ENCODE measurements around the gene PXDC1. TPM values are rescaled to one million over a fixed set of nuclear protein-coding genes. Genes with fewer than 3 reads are reported as not detected.
A peak's percentile ranks its signal among the peaks of the same experiment; 100 is the strongest.
"Not testable (repeated sequence)": the region's sequence is repeated elsewhere in the genome, so short reads cannot be mapped to it uniquely, and the experiment has no call there.

The PXDC1 gene
- total RNA-seq, 1 donor: 39.4 TPM

- TF ChIP-seq, protein P1, sequence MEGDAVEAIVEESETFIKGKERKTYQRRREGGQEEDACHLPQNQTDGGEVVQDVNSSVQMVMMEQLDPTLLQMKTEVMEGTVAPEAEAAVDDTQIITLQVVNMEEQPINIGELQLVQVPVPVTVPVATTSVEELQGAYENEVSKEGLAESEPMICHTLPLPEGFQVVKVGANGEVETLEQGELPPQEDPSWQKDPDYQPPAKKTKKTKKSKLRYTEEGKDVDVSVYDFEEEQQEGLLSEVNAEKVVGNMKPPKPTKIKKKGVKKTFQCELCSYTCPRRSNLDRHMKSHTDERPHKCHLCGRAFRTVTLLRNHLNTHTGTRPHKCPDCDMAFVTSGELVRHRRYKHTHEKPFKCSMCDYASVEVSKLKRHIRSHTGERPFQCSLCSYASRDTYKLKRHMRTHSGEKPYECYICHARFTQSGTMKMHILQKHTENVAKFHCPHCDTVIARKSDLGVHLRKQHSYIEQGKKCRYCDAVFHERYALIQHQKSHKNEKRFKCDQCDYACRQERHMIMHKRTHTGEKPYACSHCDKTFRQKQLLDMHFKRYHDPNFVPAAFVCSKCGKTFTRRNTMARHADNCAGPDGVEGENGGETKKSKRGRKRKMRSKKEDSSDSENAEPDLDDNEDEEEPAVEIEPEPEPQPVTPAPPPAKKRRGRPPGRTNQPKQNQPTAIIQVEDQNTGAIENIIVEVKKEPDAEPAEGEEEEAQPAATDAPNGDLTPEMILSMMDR (IDR thresholded peaks at IDR 0.05; ENCODE audit: insufficient read depth, low read length): no peak
- H3K4me3 ChIP-seq (ENCODE audit: low read depth, low read length): no peak overlapping the region
- DNase-seq (ENCODE audit: low read depth): no peak
These were observed 23.9 kb upstream of the PXDC1 start for GRCh38 chr6:3775386-3775785.

DNA sequence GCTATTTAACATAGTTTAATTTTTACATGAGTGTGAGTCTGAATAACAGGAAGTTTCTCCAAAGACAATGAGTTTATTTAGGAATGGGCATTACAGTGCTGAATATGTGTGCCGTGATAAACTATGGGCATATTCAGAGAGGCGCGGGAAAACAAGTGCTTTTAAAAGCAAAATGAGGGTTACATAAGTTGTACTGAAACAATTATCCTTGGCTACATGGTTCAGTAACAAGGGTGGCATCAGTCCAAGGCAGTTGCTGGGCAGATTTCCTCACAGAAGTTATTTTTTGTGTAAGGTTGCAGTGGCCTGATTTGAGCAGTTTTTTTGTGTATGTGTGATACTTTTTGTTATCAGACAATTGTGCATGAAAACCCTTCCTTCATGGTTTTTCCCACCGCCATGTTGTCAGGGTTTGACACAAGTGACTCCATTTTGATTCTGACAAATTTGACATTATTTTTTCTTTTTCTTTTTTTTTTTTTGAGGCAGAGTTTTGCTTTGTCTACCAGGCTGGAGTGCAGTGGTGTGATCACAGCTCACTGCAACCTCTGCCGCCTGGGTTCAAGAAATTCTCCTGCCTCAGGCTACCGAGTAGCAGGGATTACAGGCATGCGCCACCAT is 22.3 kb upstream of the PXDC1 start:
- H3K4me3 ChIP-seq (ENCODE audit: low read depth, low read length): no peak overlapping the region
- TF ChIP-seq, protein P1 (IDR thresholded peaks at IDR 0.05; ENCODE audit: insufficient read depth, low read length): no peak
- peak; percentile 80 for DNase-seq (ENCODE audit: low read depth)

DNA sequence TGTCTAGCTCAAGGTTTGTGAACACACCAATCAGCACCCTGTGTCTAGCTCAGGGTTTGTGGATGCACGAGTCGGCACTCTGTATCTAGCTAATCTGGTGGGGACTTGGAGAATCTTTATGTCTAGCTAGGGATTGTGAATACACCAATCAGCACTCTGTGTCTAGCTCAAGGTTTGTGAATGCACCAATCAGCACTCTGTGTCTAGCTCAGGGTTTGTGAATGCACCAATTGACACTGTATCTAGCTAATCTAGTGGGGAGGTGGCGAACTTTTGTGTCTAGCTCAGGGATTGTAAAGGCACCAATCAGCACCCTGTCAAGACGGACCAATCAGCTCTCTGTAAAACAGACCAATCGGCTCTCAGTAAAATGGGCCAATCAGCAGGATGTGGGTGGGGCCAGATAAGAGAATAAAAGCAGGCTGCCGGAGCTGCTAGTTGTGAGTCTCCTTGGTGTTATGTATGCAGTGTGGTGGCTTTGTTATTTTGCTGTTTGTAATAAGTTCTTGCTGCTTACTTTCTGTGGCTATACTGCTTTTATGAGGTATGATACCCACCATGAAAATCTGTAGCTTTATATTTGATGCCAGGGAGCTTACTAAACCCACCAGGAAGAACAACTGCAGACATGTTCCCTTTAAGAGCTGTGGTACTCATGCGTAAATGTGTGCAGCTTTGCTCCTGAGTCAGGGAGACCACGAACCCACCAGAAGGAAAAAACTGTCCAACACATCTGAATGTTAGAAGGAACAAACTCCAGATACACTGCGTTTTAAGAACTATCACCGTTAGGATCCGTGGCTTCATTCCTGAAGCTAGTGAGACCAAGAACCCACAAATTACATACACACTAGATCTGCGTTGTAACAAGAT is 20.9 kb upstream of the PXDC1 start:
- not testable (repeated sequence) for H3K4me3 ChIP-seq (ENCODE audit: low read depth, low read length); DNase-seq (ENCODE audit: low read depth)

DNA sequence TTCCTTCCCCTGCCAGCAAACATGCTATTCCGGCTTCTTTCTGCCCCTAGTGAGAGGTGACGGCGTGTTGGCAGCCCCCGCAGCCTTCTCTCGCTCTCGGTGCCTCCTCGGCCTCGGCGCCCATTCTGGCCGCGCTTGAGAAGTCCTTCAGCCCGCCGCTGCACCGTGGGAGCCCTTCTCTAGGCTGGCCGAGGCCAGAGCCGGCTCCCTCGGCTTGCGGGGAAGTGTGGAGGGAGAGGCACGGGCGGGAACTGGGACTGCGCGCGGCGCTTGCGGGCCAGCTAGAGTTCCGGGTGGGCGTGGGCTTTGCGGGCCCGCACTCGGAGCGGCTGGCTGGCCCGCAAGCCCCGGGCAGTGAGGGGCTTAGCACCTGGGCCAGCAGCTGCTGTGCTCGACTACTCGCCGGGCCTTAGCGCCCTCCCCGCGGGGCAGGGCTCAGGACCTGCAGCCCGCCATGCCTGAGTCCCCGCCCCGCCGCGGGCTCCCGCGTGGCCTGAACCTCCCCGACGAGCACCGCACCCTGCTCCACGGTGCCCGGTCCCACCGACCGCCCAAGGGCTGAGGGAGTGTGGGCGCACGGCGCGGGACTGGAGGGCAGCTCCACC is 20.0 kb upstream of the PXDC1 start:
- no peak overlapping the region for H3K4me3 ChIP-seq (ENCODE audit: low read depth, low read length)
- no peak for DNase-seq (ENCODE audit: low read depth)
- TF ChIP-seq, protein P1 (IDR thresholded peaks at IDR 0.05; ENCODE audit: insufficient read depth, low read length): no peak

- TF ChIP-seq, protein P1 (IDR thresholded peaks at IDR 0.05; ENCODE audit: insufficient read depth, low read length): no peak
- H3K4me3 ChIP-seq (ENCODE audit: low read depth, low read length): no peak overlapping the region
- no peak for DNase-seq (ENCODE audit: low read depth)
These were observed 18.7 kb upstream of the PXDC1 start for GRCh38 chr6:3770023-3770720.

GRCh38 chr6:3769610-3770009 is 18.1 kb upstream of the PXDC1 start:
- DNase-seq (ENCODE audit: low read depth): peak; percentile 47
- TF ChIP-seq, protein P1 (IDR thresholded peaks at IDR 0.05; ENCODE audit: insufficient read depth, low read length): no peak
- H3K4me3 ChIP-seq (ENCODE audit: low read depth, low read length): no peak overlapping the region
